Upper lobe of left lung (tissue), 6 donors: Measurements from ENCODE around the gene KCNT1. TPM values are rescaled to one million over a fixed set of nuclear protein-coding genes. Genes with fewer than 3 reads are reported as not detected.

Source experiments
- ATAC-seq, 2 donors: fragments of 200-7000 bp; cut with Tn5 transposase; one replicate each; pipeline ENCODE4 v1.9.1; 2022; ENCODE audit warnings: mild to moderate bottlenecking in 2 of 2, moderate library complexity in 2 of 2; ENCODE audit not compliant: low FRiP score in 2 of 2
- DNase-seq, 2 donors: peaks; one replicate each; pipeline ENCODE4 v3.0.0-alpha.2; 2019 to 2020
- H3K27ac ChIP-seq, 4 donors: fragments of 200-600 bp; sonication (generic); one replicate each; pipeline ENCODE4 v1.5.1; 2016 to 2019
- H3K27me3 ChIP-seq, 4 donors: fragments of 200-600 bp; sonication (generic); one replicate each; pipeline ENCODE4 v1.5.1; 2017 to 2019
- H3K36me3 ChIP-seq, 4 donors: fragments of 200-600 bp; sonication (generic); one replicate each; pipeline ENCODE4 v1.5.1; 2016 to 2019
- H3K4me1 ChIP-seq, 4 donors: fragments of 200-600 bp; sonication (generic); one replicate each; pipeline ENCODE4 v1.5.1; 2018 to 2019
- H3K4me3 ChIP-seq, 4 donors: fragments of 200-600 bp; sonication (generic); one replicate each; pipeline ENCODE4 v1.5.1; 2017 to 2019; ENCODE audit warnings: mild to moderate bottlenecking in 2 of 4, moderate library complexity in 1 of 4
- H3K9me3 ChIP-seq, 4 donors: fragments of 200-600 bp; sonication (generic); one replicate each; pipeline ENCODE4 v1.5.1; 2018 to 2019
- EP300 ChIP-seq, 4 donors: sonication (generic); formaldehyde crosslinking; IDR thresholded peaks; one replicate each; pipeline ENCODE4 v1.5.1; 2017; ENCODE audit warnings: antibody characterized with exemption in 4 of 4, control low read depth in 2 of 4
- POLR2A ChIP-seq, 4 donors: fragments of 450-650 bp; IDR thresholded peaks; one replicate each; pipeline ENCODE4 v1.5.1; 2016 to 2017; ENCODE audit warnings: antibody characterized with exemption in 4 of 4, mild to moderate bottlenecking in 2 of 4
- POLR2AphosphoS5 ChIP-seq, 2 donors: sonication (generic); formaldehyde crosslinking; IDR thresholded peaks; one replicate each; pipeline ENCODE4 v1.5.1; 2017; ENCODE audit warnings: antibody characterized with exemption in 2 of 2
- WGBS, 2 donors: methylation state at CpG; one replicate each; pipeline ENCODE4 v1.1.5; 2017 to 2018; 5-methylcytosine and 5-hydroxymethylcytosine counted together
- total RNA-seq, 6 donors: library from RNA; depleted of rRNA in 4 of 6; stranded (reverse); fragments of >200 nt in 4 of 6; gene quantifications; one replicate each; pipeline versions ENCODE4 v1.1.0 to v1.2.1, GENCODE V29; 2016 to 2021
- TF ChIP-seq, protein P1 (sequence below), 6 experiments: fragments of 450-650 bp in 4 of 6; fragments of 200-600 bp in 2 of 6; sonication (generic) in 2 of 6; IDR thresholded peaks; one replicate each; pipeline ENCODE4 v1.5.1; 2016 to 2019; ENCODE audit warnings: antibody characterized with exemption in 6 of 6
- donor health status: DM: no; HTN: no; CAD: no; lungs with moderate emphysema.
- donor health status: DM: no; HTN: yes; CAD: no; lungs with severe emphysema.

Gene KCNT1
- total RNA-seq, 6 donors from 2014 or later = 0.11 to 1.0 (median 0.31) TPM; not detected in 2

DNA sequence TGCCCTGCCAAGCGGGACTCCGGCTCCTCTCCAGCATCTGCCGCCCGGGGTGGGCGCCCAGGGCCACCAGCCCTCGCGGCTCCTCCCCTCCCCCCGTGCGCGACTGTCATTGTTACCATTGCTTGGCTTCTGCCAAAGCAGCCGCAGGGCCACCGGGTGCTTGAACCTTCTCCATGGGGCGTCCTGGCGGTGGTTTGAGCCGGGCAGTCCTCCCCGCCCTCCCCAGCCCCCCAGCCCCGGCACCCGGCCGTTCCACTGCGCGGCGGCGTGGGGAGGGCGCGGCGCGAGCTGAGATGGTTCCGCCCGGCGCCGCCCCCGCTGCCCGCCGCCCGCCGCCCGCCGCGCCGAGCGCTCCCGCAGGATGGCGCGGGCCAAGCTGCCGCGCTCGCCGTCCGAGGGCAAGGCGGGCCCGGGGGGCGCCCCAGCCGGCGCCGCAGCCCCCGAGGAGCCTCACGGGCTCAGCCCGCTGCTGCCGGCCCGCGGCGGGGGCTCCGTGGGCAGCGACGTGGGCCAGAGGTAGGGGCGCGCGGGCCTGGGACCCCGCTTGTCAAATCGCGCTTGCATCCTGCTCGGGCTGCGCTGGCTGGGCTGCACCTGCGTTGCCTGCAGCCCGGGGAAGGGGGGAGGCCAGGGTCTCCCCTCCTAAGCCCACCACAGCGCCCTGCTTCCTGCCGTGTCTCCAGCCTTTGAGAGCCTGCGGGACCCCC, 34.4 kb downstream of the KCNT1 start:
- Histone ChIP-seq H3K4me1 (no peaks in the 10 kb centered on the region), H3K9me3 (peaks cover 0 to 8% (median 0%) of the 10 kb centered on the region in 4 donors), H3K27ac (no peak overlapping the region), H3K27me3 (peaks cover 0 to 23% (median under 1%) of the 10 kb centered on the region in 4 donors), H3K36me3 (no peaks in the 10 kb centered on the region), H3K4me3 (no peak overlapping the region)
- TF ChIP-seq POLR2A (IDR thresholded peaks at IDR 0.05) (no peak), POLR2AphosphoS5 (IDR thresholded peaks at IDR 0.05) (no peak), EP300 (IDR thresholded peaks at IDR 0.05) (no peak)
- TF ChIP-seq, protein P1, sequence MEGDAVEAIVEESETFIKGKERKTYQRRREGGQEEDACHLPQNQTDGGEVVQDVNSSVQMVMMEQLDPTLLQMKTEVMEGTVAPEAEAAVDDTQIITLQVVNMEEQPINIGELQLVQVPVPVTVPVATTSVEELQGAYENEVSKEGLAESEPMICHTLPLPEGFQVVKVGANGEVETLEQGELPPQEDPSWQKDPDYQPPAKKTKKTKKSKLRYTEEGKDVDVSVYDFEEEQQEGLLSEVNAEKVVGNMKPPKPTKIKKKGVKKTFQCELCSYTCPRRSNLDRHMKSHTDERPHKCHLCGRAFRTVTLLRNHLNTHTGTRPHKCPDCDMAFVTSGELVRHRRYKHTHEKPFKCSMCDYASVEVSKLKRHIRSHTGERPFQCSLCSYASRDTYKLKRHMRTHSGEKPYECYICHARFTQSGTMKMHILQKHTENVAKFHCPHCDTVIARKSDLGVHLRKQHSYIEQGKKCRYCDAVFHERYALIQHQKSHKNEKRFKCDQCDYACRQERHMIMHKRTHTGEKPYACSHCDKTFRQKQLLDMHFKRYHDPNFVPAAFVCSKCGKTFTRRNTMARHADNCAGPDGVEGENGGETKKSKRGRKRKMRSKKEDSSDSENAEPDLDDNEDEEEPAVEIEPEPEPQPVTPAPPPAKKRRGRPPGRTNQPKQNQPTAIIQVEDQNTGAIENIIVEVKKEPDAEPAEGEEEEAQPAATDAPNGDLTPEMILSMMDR (IDR thresholded peaks at IDR 0.05) = no peak
- WGBS, 2 donors = no CpG with 5 or more reads among the region's 78 CpGs
- DNase-seq (peak in 1 of 2 donors; percentile 59), ATAC-seq (no peak)

DNA sequence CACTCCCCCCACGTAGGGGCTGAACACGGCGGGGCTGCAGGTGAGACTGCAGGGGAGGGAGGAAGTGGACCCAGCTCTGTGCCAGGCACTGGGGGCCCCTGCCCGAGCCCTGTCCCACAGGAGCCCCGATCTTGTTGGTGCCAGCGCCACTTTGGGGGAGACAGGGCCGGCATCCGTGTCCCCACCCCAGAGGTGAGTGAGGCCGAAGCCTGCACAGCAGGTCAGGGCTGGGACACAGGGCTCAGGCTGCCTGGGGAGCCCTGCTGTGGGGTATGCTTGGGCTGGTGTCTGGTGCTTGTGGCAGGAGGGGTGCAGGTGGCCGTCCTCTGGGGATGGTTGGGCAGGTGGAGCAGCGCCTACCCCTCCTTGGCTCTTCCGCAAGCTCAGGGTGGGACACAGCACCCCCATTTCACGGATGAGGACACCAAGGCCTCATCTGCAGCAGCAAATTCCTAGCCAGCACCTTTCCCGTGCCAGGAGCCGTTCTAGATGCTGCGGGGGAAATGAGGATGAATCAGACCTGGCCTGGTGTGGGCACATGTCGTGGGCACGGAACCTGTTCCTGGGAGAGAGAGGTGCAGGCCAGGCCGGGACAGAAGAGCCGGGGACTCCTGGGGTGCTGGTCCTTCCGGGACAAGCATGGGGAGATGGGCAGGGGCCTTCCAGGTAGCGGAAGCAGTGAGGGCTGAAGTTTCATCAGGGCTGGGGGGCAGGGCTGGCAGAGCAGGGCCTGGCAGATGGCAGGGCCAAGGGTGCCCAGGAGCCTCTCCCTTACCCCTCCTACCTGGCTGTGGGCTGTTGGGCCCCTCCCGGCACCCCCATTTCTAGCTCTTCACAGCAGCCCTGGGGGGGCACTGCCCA, 35.2 kb downstream of the KCNT1 start:
- DNase-seq (peak in 1 of 2 donors; percentile 69), ATAC-seq (no peak)
- no peaks in the 10 kb centered on the region for H3K36me3 ChIP-seq
- 66 to 67% methylated on average over 9 to 20 of the region's 23 CpGs for WGBS, 2 donors
- no peak overlapping the region for H3K4me3 ChIP-seq
- H3K9me3 ChIP-seq = peaks cover 0 to under 1% (median 0%) of the 10 kb centered on the region in 4 donors
- H3K27ac ChIP-seq = no peak overlapping the region
- no peaks in the 10 kb centered on the region for H3K4me1 ChIP-seq
- TF ChIP-seq EP300 (IDR thresholded peaks at IDR 0.05) = no peak
- TF ChIP-seq POLR2AphosphoS5 (IDR thresholded peaks at IDR 0.05) = no peak
- TF ChIP-seq, protein P1 (IDR thresholded peaks at IDR 0.05) = no peak
- no peak for TF ChIP-seq POLR2A (IDR thresholded peaks at IDR 0.05)
- peaks cover 0 to 23% (median under 1%) of the 10 kb centered on the region in 4 donors for H3K27me3 ChIP-seq

DNA sequence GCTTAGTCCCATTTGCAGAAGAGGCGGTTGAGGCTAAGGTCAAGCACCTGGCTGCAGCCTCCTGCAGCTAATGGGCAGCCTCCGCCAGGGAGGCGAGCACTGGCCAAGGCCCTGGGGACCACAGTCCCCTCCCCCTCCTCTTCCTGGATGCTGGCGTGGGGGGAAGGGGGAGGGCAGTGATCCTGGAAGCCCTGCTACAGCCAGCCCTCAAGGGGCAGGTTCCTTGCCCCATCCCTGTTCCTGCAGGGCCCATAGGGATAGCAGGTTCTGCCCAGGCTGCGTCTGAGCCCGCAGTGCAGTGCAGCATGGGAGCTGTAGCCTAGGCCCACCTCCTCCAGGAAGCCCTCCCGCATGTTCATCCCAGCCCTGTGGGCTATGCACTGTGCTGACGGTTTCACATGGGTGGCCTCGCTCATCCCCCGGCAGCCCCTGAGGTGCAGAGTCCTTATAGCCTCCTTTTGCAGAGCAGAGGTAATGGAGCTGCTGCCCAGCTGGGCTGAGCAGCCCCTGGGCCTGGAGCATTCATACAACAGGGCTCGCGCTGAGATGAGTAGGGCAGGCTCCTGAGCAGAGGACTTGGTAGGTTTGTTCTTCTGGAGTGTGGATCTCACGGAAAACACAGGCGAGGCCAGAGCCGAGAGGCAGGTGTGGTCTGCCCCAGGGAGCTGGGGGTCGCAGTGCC, 36.0 kb downstream of the KCNT1 start:
- TF ChIP-seq POLR2AphosphoS5 (IDR thresholded peaks at IDR 0.05) = no peak
- TF ChIP-seq, protein P1 (IDR thresholded peaks at IDR 0.05) = no peak
- TF ChIP-seq POLR2A (IDR thresholded peaks at IDR 0.05) = no peak
- no peak for TF ChIP-seq EP300 (IDR thresholded peaks at IDR 0.05)
- no peak overlapping the region for H3K27ac ChIP-seq
- peaks cover 0 to 23% (median under 1%) of the 10 kb centered on the region in 4 donors for H3K27me3 ChIP-seq
- ATAC-seq (no peak), DNase-seq (peak in 1 of 2 donors; percentile 49)
- no peak overlapping the region for H3K4me3 ChIP-seq
- no peaks in the 10 kb centered on the region for H3K4me1 ChIP-seq
- no peaks in the 10 kb centered on the region for H3K9me3 ChIP-seq
- WGBS, 2 donors = 68 to 71% methylated on average over 5 to 14 of the region's 16 CpGs
- no peaks in the 10 kb centered on the region for H3K36me3 ChIP-seq

DNA sequence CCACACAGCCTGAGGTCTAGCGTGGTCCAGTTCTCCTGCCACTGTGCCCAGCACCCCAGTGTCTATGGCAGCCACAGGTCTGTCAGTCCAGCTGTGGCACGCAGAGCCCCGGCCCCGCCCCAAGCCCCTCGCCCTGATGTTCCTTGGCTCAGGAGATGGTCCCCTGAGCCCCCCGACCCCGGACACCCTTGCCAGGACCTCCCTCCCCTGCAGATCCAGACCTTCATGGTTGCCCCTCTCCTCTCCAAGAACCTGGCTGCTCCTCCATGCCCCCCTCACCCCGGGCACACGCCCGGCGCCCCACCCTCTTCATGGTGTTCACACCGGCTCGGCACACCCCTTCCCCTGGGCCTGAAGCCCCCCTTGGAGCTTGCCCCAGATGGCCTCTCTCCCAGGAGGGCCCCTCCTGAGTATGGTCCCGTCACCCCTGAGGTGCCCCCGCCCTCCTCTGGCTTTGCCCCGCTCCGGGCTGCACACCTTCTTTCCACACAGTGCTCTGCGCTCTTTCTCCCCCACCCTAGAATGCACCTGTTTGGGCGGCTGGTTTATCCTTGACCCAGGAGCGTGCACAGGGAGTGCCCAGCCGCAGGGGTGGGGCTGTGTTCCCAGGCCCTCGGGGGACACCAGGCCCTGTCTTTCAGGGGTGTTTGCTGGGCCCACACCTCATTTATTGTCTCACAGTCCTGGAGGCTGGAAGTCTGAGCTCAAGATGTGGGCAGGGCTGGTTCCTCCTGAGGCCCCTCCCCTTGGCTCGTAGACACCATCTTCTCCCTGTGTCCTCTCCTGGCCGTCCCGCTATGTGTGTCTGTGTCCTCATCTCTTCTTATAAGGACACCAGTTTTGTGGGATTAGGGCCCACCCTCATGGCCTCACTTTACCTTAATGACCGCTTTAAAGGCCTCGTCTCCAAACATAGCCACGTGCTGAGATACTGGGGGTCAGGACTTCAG, 37.6 kb downstream of the KCNT1 start:
- Histone ChIP-seq H3K9me3 (no peaks in the 10 kb centered on the region), H3K27ac (no peak overlapping the region), H3K4me1 (no peaks in the 10 kb centered on the region), H3K36me3 (no peaks in the 10 kb centered on the region), H3K4me3 (no peak overlapping the region), H3K27me3 (peaks cover 0 to 23% (median under 1%) of the 10 kb centered on the region in 4 donors)
- WGBS, 2 donors = 66 to 67% methylated on average over 19 to 24 of the region's 28 CpGs
- no peak for TF ChIP-seq POLR2AphosphoS5 (IDR thresholded peaks at IDR 0.05)
- TF ChIP-seq, protein P1 (IDR thresholded peaks at IDR 0.05) = no peak
- TF ChIP-seq POLR2A (IDR thresholded peaks at IDR 0.05) = no peak
- TF ChIP-seq EP300 (IDR thresholded peaks at IDR 0.05) = no peak
- no peak for ATAC-seq
- peak in 1 of 2 donors; percentile 61 for DNase-seq
